ENCODE data around the gene SLCO1B3. TPM values are rescaled to one million over a fixed set of nuclear protein-coding genes. Genes with fewer than 3 reads are reported as not detected.

Gene SLCO1B3
- total and polyA plus RNA-seq, 2 of the 8 experiments (the other 6 are each of a cell fraction or from before 2014, with no cell fraction given), result not detected

DNA sequence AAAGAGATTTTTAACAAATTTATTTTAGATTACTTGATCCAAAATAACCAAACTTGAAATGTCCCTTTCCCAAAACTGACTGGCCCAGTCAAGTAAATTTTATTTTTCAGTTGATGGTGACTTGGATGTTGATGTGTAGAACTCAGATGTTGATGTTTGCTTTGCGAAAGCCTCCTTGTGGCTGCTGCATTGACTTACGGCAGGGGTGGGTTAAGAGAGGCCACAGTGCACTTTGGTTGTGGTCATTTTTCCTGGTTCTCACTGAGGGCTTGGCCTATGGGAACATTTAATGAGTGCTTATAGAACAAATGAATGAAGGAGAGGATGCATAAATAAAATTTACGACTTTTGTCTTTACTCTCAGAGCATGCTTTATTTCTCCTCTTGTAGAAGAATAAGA is 52.6 kb downstream of the SLCO1B3 start (continued):
- TF ChIP-seq, protein P1, sequence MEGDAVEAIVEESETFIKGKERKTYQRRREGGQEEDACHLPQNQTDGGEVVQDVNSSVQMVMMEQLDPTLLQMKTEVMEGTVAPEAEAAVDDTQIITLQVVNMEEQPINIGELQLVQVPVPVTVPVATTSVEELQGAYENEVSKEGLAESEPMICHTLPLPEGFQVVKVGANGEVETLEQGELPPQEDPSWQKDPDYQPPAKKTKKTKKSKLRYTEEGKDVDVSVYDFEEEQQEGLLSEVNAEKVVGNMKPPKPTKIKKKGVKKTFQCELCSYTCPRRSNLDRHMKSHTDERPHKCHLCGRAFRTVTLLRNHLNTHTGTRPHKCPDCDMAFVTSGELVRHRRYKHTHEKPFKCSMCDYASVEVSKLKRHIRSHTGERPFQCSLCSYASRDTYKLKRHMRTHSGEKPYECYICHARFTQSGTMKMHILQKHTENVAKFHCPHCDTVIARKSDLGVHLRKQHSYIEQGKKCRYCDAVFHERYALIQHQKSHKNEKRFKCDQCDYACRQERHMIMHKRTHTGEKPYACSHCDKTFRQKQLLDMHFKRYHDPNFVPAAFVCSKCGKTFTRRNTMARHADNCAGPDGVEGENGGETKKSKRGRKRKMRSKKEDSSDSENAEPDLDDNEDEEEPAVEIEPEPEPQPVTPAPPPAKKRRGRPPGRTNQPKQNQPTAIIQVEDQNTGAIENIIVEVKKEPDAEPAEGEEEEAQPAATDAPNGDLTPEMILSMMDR (IDR thresholded peaks at IDR 0.05; ENCODE audit: control extremely low read depth in 1 of 3, insufficient read depth in 1 of 3, low read depth in 1 of 3, low read length in 3 of 3), result peak in 2 of 3 experiments; percentile 13 to 20; a peak in 3 of 4 replicates

All from H1 (cell line).